Activated CD4-positive, CD25-positive, alpha-beta regulatory T cell treated with anti-CD3 and anti-CD28 coated beads, Interleukin-2, amount 50 U/mL, for 24 hours (primary cell): ENCODE data around the gene TMEM47.

Experiments used
- ATAC-seq, 2 donors: fragments of 150-1000 bp; cut with Tn5 transposase; one replicate each; pipeline ENCODE4 v1.10.0; 2021; ENCODE audit warnings: mild to moderate bottlenecking in 1 of 2, moderate library complexity in 1 of 2

TMEM47 gene

GRCh38 chrX:34656842-34657725 is at the start of gene TMEM47:
Gene TMEM47, minus strand, starts transcription at chrX:34657285. Its CDS starts 256 bp downstream, at chrX:34657029.
- no peak for ATAC-seq

- no peak for ATAC-seq
These were observed 30.0 kb upstream of the TMEM47 start for GRCh38 chrX:34687095-34687494.

GRCh38 chrX:34659575-34659974 is 2.5 kb upstream of the TMEM47 start:
- ATAC-seq = no peak

- ATAC-seq = no peak
These were observed 1.2 kb upstream of the TMEM47 start for GRCh38 chrX:34658326-34658725.

GRCh38 chrX:34657726-34658070 is 613 bp upstream of the TMEM47 start:
- ATAC-seq = no peak

GRCh38 chrX:34656467-34656841 is 631 bp downstream of the TMEM47 start:
- ATAC-seq = no peak

- no peak for ATAC-seq
These were observed 1.3 kb downstream of the TMEM47 start for GRCh38 chrX:34655501-34656455.

- no peak for ATAC-seq
These were observed 2.2 kb downstream of the TMEM47 start for GRCh38 chrX:34654696-34655490.

GRCh38 chrX:34653811-34654210 is 3.3 kb downstream of the TMEM47 start:
- ATAC-seq = no peak

- ATAC-seq = no peak
These were observed 14.2 kb downstream of the TMEM47 start for GRCh38 chrX:34642849-34643248.

- ATAC-seq = no peak
These were observed 19.0 kb downstream of the TMEM47 start for GRCh38 chrX:34638116-34638515.

GRCh38 chrX:34634349-34634748 is 22.7 kb downstream of the TMEM47 start:
- ATAC-seq = no peak

- no peak for ATAC-seq
These were observed 24.7 kb downstream of the TMEM47 start for GRCh38 chrX:34632384-34632783.

GRCh38 chrX:34631479-34632220 is 25.4 kb downstream of the TMEM47 start:
- no peak for ATAC-seq

GRCh38 chrX:34629572-34629971 is 27.5 kb downstream of the TMEM47 start:
- no peak for ATAC-seq

- ATAC-seq = no peak
These were observed 32.7 kb downstream of the TMEM47 start for GRCh38 chrX:34624416-34624815.

- no peak for ATAC-seq
These were observed 37.2 kb downstream of the TMEM47 start for GRCh38 chrX:34619920-34620319.

- ATAC-seq = no peak
These were observed 45.0 kb downstream of the TMEM47 start for GRCh38 chrX:34612036-34612435.

GRCh38 chrX:34598362-34598761 is 58.7 kb downstream of the TMEM47 start:
- ATAC-seq = no peak

GRCh38 chrX:34586936-34587335 is 70.1 kb downstream of the TMEM47 start:
- no peak for ATAC-seq

- ATAC-seq = no peak
These were observed 70.7 kb downstream of the TMEM47 start for GRCh38 chrX:34586346-34586911.

GRCh38 chrX:34585561-34585960 is 71.5 kb downstream of the TMEM47 start:
- no peak for ATAC-seq
